ENCODE data around the gene CYB5B.

Gene CYB5B

GRCh38 chr16:69408475-69408874 is 15.9 kb upstream of the CYB5B start:
- H3K9ac ChIP-seq (ENCODE audit: low read length): no peak overlapping the region
- no peak for DNase-seq
- H3K36me3 ChIP-seq (replicated peaks; ENCODE audit: insufficient read depth, low read length): no peaks in the 10 kb centered on the region
- no peak overlapping the region for H3K4me3 ChIP-seq (ENCODE audit: low read length)
- H3K9me2 ChIP-seq (replicated peaks; ENCODE audit: insufficient read depth, low read length): no peaks in the 10 kb centered on the region
- H3F3A ChIP-seq (ENCODE audit: insufficient read depth, low read length): no peaks in the 10 kb centered on the region
- no peaks in the 10 kb centered on the region for H4K20me1 ChIP-seq (ENCODE audit: insufficient read depth, low read length)
- H3K79me2 ChIP-seq (ENCODE audit: low read length): no peaks in the 10 kb centered on the region
- no peaks in the 10 kb centered on the region for H3K27me3 ChIP-seq (replicated peaks; ENCODE audit: insufficient read depth, low read length)
- TF ChIP-seq CTCF (IDR thresholded peaks at IDR 0.05; ENCODE audit: low read length) (no peak), EZH2phosphoT487 (IDR thresholded peaks at IDR 0.05; ENCODE audit: low read length) (no peak)
- H3K9me3 ChIP-seq (replicated peaks; ENCODE audit: insufficient read depth, low read length): no peaks in the 10 kb centered on the region
- H2AFZ ChIP-seq (ENCODE audit: low read length): no peak overlapping the region
- no peak overlapping the region for H3K27ac ChIP-seq (ENCODE audit: low read length)
- no peaks in the 10 kb centered on the region for H3K4me1 ChIP-seq (ENCODE audit: low read length)
- no peak overlapping the region for H3K4me2 ChIP-seq (ENCODE audit: low read depth, low read length)

GRCh38 chr16:69410219-69410990 is 14.0 kb upstream of the CYB5B start:
- no peak for DNase-seq
- Histone ChIP-seq H3K36me3 (replicated peaks; ENCODE audit: insufficient read depth, low read length) (no peaks in the 10 kb centered on the region), H3K9me3 (replicated peaks; ENCODE audit: insufficient read depth, low read length) (no peaks in the 10 kb centered on the region), H3K4me2 (ENCODE audit: low read depth, low read length) (no peak overlapping the region), H4K20me1 (ENCODE audit: insufficient read depth, low read length) (no peaks in the 10 kb centered on the region), H2AFZ (ENCODE audit: low read length) (no peak overlapping the region), H3K27ac (ENCODE audit: low read length) (no peak overlapping the region), H3K79me2 (ENCODE audit: low read length) (no peaks in the 10 kb centered on the region), H3K4me3 (ENCODE audit: low read length) (no peak overlapping the region), H3K27me3 (replicated peaks; ENCODE audit: insufficient read depth, low read length) (no peaks in the 10 kb centered on the region), H3K9me2 (replicated peaks; ENCODE audit: insufficient read depth, low read length) (no peaks in the 10 kb centered on the region), H3F3A (ENCODE audit: insufficient read depth, low read length) (no peaks in the 10 kb centered on the region), H3K9ac (ENCODE audit: low read length) (no peak overlapping the region), H3K4me1 (ENCODE audit: low read length) (no peaks in the 10 kb centered on the region)
- TF ChIP-seq EZH2phosphoT487 (IDR thresholded peaks at IDR 0.05; ENCODE audit: low read length) (no peak), CTCF (IDR thresholded peaks at IDR 0.05; ENCODE audit: low read length) (no peak), EZH2 (optimal IDR thresholded peaks at IDR 0.05; ENCODE audit: low read depth, low read length) (no peak)

GRCh38 chr16:69411064-69411985 is 13.1 kb upstream of the CYB5B start:
- no peak for DNase-seq
- Histone ChIP-seq H3K4me3 (ENCODE audit: low read length) (no peak overlapping the region), H3K9me2 (replicated peaks; ENCODE audit: insufficient read depth, low read length) (no peaks in the 10 kb centered on the region), H3K79me2 (ENCODE audit: low read length) (no peaks in the 10 kb centered on the region), H4K20me1 (ENCODE audit: insufficient read depth, low read length) (no peaks in the 10 kb centered on the region), H3F3A (ENCODE audit: insufficient read depth, low read length) (no peaks in the 10 kb centered on the region), H3K4me2 (ENCODE audit: low read depth, low read length) (no peak overlapping the region), H3K9ac (ENCODE audit: low read length) (no peak overlapping the region), H3K27ac (ENCODE audit: low read length) (no peak overlapping the region), H3K36me3 (replicated peaks; ENCODE audit: insufficient read depth, low read length) (no peaks in the 10 kb centered on the region), H2AFZ (ENCODE audit: low read length) (no peak overlapping the region), H3K27me3 (replicated peaks; ENCODE audit: insufficient read depth, low read length) (no peaks in the 10 kb centered on the region), H3K4me1 (ENCODE audit: low read length) (no peaks in the 10 kb centered on the region), H3K9me3 (replicated peaks; ENCODE audit: insufficient read depth, low read length) (no peaks in the 10 kb centered on the region)
- TF ChIP-seq EZH2 (optimal IDR thresholded peaks at IDR 0.05; ENCODE audit: low read depth, low read length) (no peak), CTCF (IDR thresholded peaks at IDR 0.05; ENCODE audit: low read length) (no peak), EZH2phosphoT487 (IDR thresholded peaks at IDR 0.05; ENCODE audit: low read length) (no peak)
